PC-3 (cell line): ENCODE results near the gene TMEM184B. TPM values are rescaled to one million over a fixed set of nuclear protein-coding genes. Genes with fewer than 3 reads are reported as not detected.
A peak's percentile ranks its signal among the peaks of the same experiment; 100 is the strongest.

Experiments
- ATAC-seq: fragments of 200-7000 bp; cut with Tn5 transposase; 2 replicates; pipeline ENCODE4 v1.9.1; 2020; ENCODE audit warnings: mild to moderate bottlenecking, moderate library complexity
- BruUV-seq: library from RNA; stranded (reverse); fragments of 400-500 nt; replicated peaks from 2 replicates; lab custom pipeline; 2021; lab: Mats Ljungman, UMichigan
- CTCF ChIA-PET: fragments of 300-600 bp; sonication (Branson Sonifier 250); formaldehyde crosslinking; loops from one replicate; lab custom pipeline; 2022; ENCODE audit warnings: antibody characterized with exemption; lab: Charles Lee
- POLR2A ChIA-PET: fragments of 300-600 bp; sonication (Branson Sonifier 250); formaldehyde crosslinking; loops from one replicate; lab custom pipeline; 2022; ENCODE audit warnings: antibody characterized with exemption; ENCODE audit not compliant: unreplicated experiment; lab: Charles Lee
- DNase-seq: peaks from one replicate; pipeline ENCODE4 v3.0.0-alpha.2; 2015
- H2AFZ ChIP-seq: fragments of 300-600 bp; sonication (generic); 2 replicates; pipeline ENCODE4 v1.6.0; 2016; ENCODE audit warnings: antibody characterized with exemption, low read length
- H3F3A ChIP-seq: fragments of 300-600 bp; sonication (generic); one replicate; pipeline ENCODE4 v1.6.0; 2017; ENCODE audit warnings: antibody characterized with exemption, low read length, control low read depth, mild to moderate bottlenecking; ENCODE audit not compliant: unreplicated experiment
- H3K27ac ChIP-seq: fragments of 300-600 bp; sonication (generic); 2 replicates; pipeline ENCODE4 v1.5.1; 2016; ENCODE audit warnings: mild to moderate bottlenecking, low read length
- H3K27me3 ChIP-seq: fragments of 300-600 bp; sonication (generic); 2 replicates; pipeline ENCODE4 v1.6.1; 2016; ENCODE audit warnings: low read length, mixed read lengths
- H3K36me3 ChIP-seq: fragments of 300-600 bp; sonication (generic); 2 replicates; pipeline ENCODE4 v1.6.1; 2016; ENCODE audit warnings: low read depth, mixed run types, low read length, mixed read lengths
- H3K4me1 ChIP-seq: fragments of 300-600 bp; sonication (generic); 2 replicates; pipeline ENCODE4 v1.5.1; 2016; ENCODE audit warnings: low read length; ENCODE audit not compliant: insufficient read depth
- H3K4me2 ChIP-seq: fragments of 300-600 bp; sonication (generic); 2 replicates; pipeline ENCODE4 v1.6.0; 2016; ENCODE audit warnings: low read length
- H3K4me3 ChIP-seq: fragments of 300-600 bp; sonication (generic); 2 replicates; pipeline ENCODE4 v1.5.1; 2016; ENCODE audit warnings: mild to moderate bottlenecking, low read length, mixed read lengths
- H3K79me2 ChIP-seq: fragments of 300-600 bp; sonication (generic); 2 replicates; pipeline ENCODE4 v1.6.1; 2017; ENCODE audit warnings: low read length, mixed read lengths
- H3K9ac ChIP-seq: fragments of 300-600 bp; sonication (generic); 2 replicates; pipeline ENCODE4 v1.6.0; 2016; ENCODE audit warnings: mild to moderate bottlenecking, low read length
- H3K9me2 ChIP-seq: fragments of 300-600 bp; sonication (generic); replicated peaks from 2 replicates; pipeline ENCODE4 v1.6.1; 2016; ENCODE audit warnings: mixed run types, low read length, mixed read lengths
- H3K9me3 ChIP-seq: fragments of 300-600 bp; sonication (generic); 2 replicates; pipeline ENCODE4 v1.6.1; 2016; ENCODE audit warnings: low read length, mixed read lengths
- H4K20me1 ChIP-seq: fragments of 300-600 bp; sonication (generic); 2 replicates; pipeline ENCODE4 v1.6.1; 2016; ENCODE audit warnings: low read length, mixed read lengths
- EZH2 ChIP-seq: fragments of 300-600 bp; sonication (generic); IDR thresholded peaks from one replicate; pipeline ENCODE4 v1.6.1; 2017; ENCODE audit warnings: antibody characterized with exemption, mild to moderate bottlenecking, low read length; ENCODE audit not compliant: unreplicated experiment
- EZH2phosphoT487 ChIP-seq: fragments of 300-600 bp; sonication (generic); IDR thresholded peaks from 2 replicates; pipeline ENCODE4 v1.6.1; 2018; ENCODE audit warnings: mild to moderate bottlenecking, antibody characterized with exemption, low read length, borderline replicate concordance
- intact Hi-C: fragments of 100-400 bp; cut with micrococcal nuclease; formaldehyde crosslinking; loops from 2 replicates; pipeline ENCODE4 v1.9.0; 2023
- total RNA-seq: library from RNA; depleted of rRNA; stranded (reverse); fragments of >200 nt; gene quantifications from 2 replicates; pipeline ENCODE4 v1.2.3, GENCODE V29; 2014
- TF ChIP-seq, protein P1 (sequence below): fragments of 300-600 bp; sonication (generic); conservative IDR thresholded peaks from 2 replicates; pipeline ENCODE4 v1.5.1; 2017; ENCODE audit warnings: antibody characterized with exemption, low read depth, mild to moderate bottlenecking, low read length

TMEM184B gene
- total RNA-seq, 1 experiment from 2014 or later = 37.5 TPM

DNA sequence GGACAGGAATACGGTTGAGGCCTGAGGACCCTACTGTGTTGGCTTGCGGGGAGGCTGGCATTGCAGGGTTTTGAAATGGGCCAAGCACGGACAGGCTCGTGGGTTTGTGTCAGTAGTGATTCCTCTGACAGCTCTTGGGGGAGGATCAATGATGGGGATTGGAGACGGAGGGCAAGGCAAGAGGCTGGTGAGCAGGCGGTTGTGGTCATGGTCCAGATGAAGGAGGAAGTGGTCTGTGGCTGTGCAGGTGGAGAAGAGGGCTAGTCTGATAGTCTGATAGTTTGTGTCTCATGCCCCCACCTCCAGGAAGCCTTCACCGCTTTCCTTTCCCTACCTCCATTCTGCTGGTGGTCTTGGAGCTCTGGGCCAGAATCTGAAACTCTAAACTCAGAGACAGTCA is 68.0 kb downstream of the TMEM184B start:
- Histone ChIP-seq H2AFZ (no peak overlapping the region), H3K27me3 (no peaks in the 10 kb centered on the region), H3K9me3 (no peaks in the 10 kb centered on the region), H3K4me2 (peak overlapping the region; percentile 97; the same call in 1 of the 2 replicates), H3K9ac (no peak overlapping the region), H3K79me2 (peaks cover 71% of the 10 kb centered on the region), H3K36me3 (peaks cover 5% of the 10 kb centered on the region), H3F3A (peaks cover 3% of the 10 kb centered on the region), H4K20me1 (peaks cover 54% of the 10 kb centered on the region), H3K4me1 (peaks cover 14% of the 10 kb centered on the region), H3K9me2 (no peaks in the 10 kb centered on the region), H3K4me3 (no peak overlapping the region), H3K27ac (no peak overlapping the region)
- ATAC-seq (no peak), DNase-seq (no peak)
- no peak for TF ChIP-seq EZH2
- intact Hi-C loops = no loop called here
- BruUV-seq = no TSS peak
- POLR2A ChIA-PET = no interaction called here
- CTCF ChIA-PET = no interaction called here

DNA sequence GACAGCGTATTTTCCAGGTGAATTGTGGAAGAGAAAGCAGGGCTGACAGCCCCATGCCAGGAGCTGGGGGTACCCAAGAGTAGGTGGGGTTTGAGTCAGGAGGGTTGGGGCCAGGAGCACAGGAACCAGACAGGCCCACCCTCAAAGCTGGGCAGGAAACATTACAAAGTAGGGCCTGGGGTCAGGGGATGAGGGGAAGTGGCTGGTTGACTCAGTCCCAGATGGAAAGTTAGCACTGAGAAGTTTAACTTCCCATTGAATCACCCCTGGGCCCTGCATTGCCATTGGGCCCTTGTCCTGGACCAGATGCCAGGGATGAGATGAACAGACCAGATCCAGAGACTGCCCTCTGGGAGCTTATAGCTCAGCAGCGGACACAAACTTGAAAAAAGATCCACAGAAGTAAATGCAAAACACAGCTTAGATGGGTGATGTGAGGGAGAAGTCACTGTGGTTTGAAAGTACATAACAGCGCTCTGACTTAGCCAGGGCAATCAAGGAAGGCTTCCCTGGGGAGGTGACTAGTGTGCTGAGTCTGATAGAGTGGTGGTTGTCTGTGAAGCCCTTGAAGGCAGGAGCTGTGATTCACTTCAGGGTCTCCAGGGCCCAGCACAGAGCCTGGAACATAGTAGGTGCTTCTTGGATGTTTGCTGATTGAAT is 68.8 kb downstream of the TMEM184B start:
- peaks cover 14% of the 10 kb centered on the region for H3K4me1 ChIP-seq
- H3K9me2 ChIP-seq = no peaks in the 10 kb centered on the region
- TF ChIP-seq EZH2phosphoT487 (no peak), EZH2 (no peak)
- TF ChIP-seq, protein P1, sequence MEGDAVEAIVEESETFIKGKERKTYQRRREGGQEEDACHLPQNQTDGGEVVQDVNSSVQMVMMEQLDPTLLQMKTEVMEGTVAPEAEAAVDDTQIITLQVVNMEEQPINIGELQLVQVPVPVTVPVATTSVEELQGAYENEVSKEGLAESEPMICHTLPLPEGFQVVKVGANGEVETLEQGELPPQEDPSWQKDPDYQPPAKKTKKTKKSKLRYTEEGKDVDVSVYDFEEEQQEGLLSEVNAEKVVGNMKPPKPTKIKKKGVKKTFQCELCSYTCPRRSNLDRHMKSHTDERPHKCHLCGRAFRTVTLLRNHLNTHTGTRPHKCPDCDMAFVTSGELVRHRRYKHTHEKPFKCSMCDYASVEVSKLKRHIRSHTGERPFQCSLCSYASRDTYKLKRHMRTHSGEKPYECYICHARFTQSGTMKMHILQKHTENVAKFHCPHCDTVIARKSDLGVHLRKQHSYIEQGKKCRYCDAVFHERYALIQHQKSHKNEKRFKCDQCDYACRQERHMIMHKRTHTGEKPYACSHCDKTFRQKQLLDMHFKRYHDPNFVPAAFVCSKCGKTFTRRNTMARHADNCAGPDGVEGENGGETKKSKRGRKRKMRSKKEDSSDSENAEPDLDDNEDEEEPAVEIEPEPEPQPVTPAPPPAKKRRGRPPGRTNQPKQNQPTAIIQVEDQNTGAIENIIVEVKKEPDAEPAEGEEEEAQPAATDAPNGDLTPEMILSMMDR = no peak
- H3K9me3 ChIP-seq = no peaks in the 10 kb centered on the region
- BruUV-seq = no TSS peak
- H3F3A ChIP-seq = peaks cover 3% of the 10 kb centered on the region
- ATAC-seq (no peak), DNase-seq (peak; percentile 40)
- H3K36me3 ChIP-seq = peaks cover 5% of the 10 kb centered on the region; the same call in 1 of the 2 replicates
- ChIA-PET POLR2A (interaction anchor here (0.6 kb wide), 1 partner anchor 1840 kb away, joined by 4 read pairs; no protein-coding TSS in a partner anchor), CTCF (interaction anchor here (0.6 kb wide), 1 partner anchor 887 kb away, joined by 3 read pairs; no protein-coding TSS in a partner anchor)
- H3K79me2 ChIP-seq = peaks cover 64% of the 10 kb centered on the region
- peak overlapping the region; percentile 80 for H3K27ac ChIP-seq
- intact Hi-C loops = no loop called here
- H3K4me3 ChIP-seq = peak overlapping the region; percentile 99
- peaks cover 52% of the 10 kb centered on the region for H4K20me1 ChIP-seq
- H3K9ac ChIP-seq = peak overlapping the region; percentile 92
- H2AFZ ChIP-seq = no peak overlapping the region
- H3K4me2 ChIP-seq = peak overlapping the region; percentile 97
- H3K27me3 ChIP-seq = no peaks in the 10 kb centered on the region

DNA sequence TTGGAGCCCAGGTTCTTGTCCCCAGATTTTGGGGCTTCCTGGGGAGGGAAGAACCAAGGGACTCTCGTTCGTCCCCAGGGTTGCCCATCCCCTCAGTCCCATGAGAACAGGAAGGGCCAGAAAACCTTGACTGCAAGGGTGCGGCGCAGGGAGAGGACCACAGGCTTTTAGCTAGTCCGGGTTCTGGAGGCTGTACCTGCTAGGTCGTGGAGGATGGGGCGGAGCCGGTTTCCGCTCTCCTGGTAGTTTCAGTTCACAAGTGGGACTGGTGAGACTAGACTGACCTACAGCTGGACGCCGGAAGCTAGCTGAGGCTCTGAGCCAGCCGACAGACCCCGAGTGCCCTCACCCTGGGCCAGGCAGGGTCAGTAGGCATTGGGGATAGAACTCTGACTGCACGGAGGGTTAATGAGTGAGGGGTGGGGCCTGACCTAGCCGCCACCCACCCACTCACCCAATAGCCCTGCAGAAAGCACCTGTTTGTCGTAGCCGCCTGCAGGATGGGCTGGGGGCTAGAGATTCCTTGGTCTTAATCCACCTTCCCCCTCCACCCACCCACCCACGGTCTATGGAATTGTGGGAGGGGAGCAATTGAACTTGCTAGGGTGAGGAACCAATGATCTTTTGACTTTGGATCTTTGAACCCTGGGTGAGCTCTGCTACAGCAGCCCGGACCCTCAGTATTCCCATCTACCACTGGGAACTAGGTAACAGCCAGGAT is 69.6 kb downstream of the TMEM184B start:
- Histone ChIP-seq H3K4me1 (peaks cover 14% of the 10 kb centered on the region), H3K36me3 (0 out of 2 replicates have a peak, but pooled peaks cover under 1% of the 10 kb centered on the region), H2AFZ (no peak overlapping the region), H3K4me2 (peak overlapping the region; percentile 97), H3K9me2 (no peaks in the 10 kb centered on the region), H3K79me2 (peaks cover 56% of the 10 kb centered on the region), H3K9me3 (no peaks in the 10 kb centered on the region), H3K27me3 (no peaks in the 10 kb centered on the region), H3K27ac (peak overlapping the region; percentile 80), H3K9ac (peak overlapping the region; percentile 92), H4K20me1 (peaks cover 48% of the 10 kb centered on the region), H3K4me3 (peak overlapping the region; percentile 99), H3F3A (peaks cover 3% of the 10 kb centered on the region)
- TF ChIP-seq EZH2 = no peak
- TF ChIP-seq, protein P1 = no peak
- TF ChIP-seq EZH2phosphoT487 = no peak
- DNase-seq (peak; percentile 60), ATAC-seq (peak; percentile 45)
- intact Hi-C loops = no loop called here
- BruUV-seq = TSS peak; percentile 84
- ChIA-PET POLR2A (no interaction called here), CTCF (no interaction called here)
